WTC11 (cell line): ENCODE data around the gene SNX3. TPM values are rescaled to one million over a fixed set of nuclear protein-coding genes. Genes with fewer than 3 reads are reported as not detected.
A peak's percentile ranks its signal among the peaks of the same experiment; 100 is the strongest.

Source experiments
- ATAC-seq: fragments of 200-7000 bp; cut with Tn5 transposase; 2 replicates; pipeline ENCODE4 v1.10.0; 2021; ENCODE audit warnings: mild to moderate bottlenecking, moderate library complexity
- CTCF ChIA-PET: fragments of 300-600 bp; sonication (Branson Sonifier 250); formaldehyde crosslinking; loops from one replicate; lab custom pipeline; 2021; ENCODE audit warnings: antibody characterized with exemption; lab: Charles Lee
- POLR2A ChIA-PET: fragments of 350-600 bp; sonication (Branson Sonifier 250); formaldehyde crosslinking; loops from one replicate; lab custom pipeline; 2021; ENCODE audit warnings: antibody characterized with exemption; lab: Charles Lee
- DNase-seq: peaks from one replicate; pipeline ENCODE4 v3.0.0; 2021; ENCODE audit warnings: low spot score
- H3K27ac Mint-ChIP-seq: 2 replicates; pipeline ENCODE4 v1.8.0; 2021; ENCODE audit warnings: mixed read lengths
- H3K27me3 Mint-ChIP-seq: 2 replicates; pipeline ENCODE4 v1.8.0; 2021; ENCODE audit warnings: low read depth, mild to moderate bottlenecking, moderate library complexity, mixed read lengths
- H3K36me3 Mint-ChIP-seq: 2 replicates; pipeline ENCODE4 v1.8.0; 2021; ENCODE audit warnings: mixed read lengths
- H3K4me1 Mint-ChIP-seq: 2 replicates; pipeline ENCODE4 v1.8.0; 2022; ENCODE audit warnings: mixed read lengths
- H3K4me3 Mint-ChIP-seq: 2 replicates; pipeline ENCODE4 v1.8.0; 2021; ENCODE audit warnings: mild to moderate bottlenecking, moderate library complexity, mixed read lengths
- H3K9me3 Mint-ChIP-seq: 2 replicates; pipeline ENCODE4 v1.8.0; 2021; ENCODE audit warnings: mixed read lengths
- CTCF ChIP-seq: fragments of 200-600 bp; IDR thresholded peaks from 2 replicates; pipeline ENCODE4 v1.8.0; 2022; ENCODE audit warnings: antibody characterized with exemption
- JUN ChIP-seq: sonication (generic); formaldehyde crosslinking; IDR thresholded peaks from 2 replicates; pipeline ENCODE4 v1.8.0; 2023; ENCODE audit warnings: mild to moderate bottlenecking, missing genetic modification reagents
- MYBL2 ChIP-seq: sonication (generic); formaldehyde crosslinking; IDR thresholded peaks from 2 replicates; pipeline ENCODE4 v1.8.1; 2023; ENCODE audit warnings: mild to moderate bottlenecking, moderate library complexity, missing genetic modification reagents
- PREB ChIP-seq: sonication (generic); formaldehyde crosslinking; IDR thresholded peaks from 2 replicates; pipeline ENCODE4 v1.8.1; 2022; ENCODE audit warnings: mild to moderate bottlenecking, missing genetic modification reagents, moderate library complexity, borderline replicate concordance
- SOX15 ChIP-seq: fragments of 250-450 bp; sonication (Bioruptor Pico); IDR thresholded peaks from 2 replicates; pipeline ENCODE4 v1.9.0; 2021; ENCODE audit warnings: mild to moderate bottlenecking
- SP1 ChIP-seq: sonication (generic); formaldehyde crosslinking; conservative IDR thresholded peaks from 2 replicates; pipeline ENCODE4 v1.8.1; 2022; ENCODE audit warnings: missing genetic modification reagents
- TEAD1 ChIP-seq: sonication (generic); formaldehyde crosslinking; IDR thresholded peaks from 2 replicates; pipeline ENCODE4 v1.8.0; 2022; ENCODE audit warnings: mild to moderate bottlenecking, missing genetic modification reagents
- ZNF281 ChIP-seq: sonication (generic); formaldehyde crosslinking; IDR thresholded peaks from 2 replicates; pipeline ENCODE4 v1.8.0; 2023; ENCODE audit warnings: mild to moderate bottlenecking, missing genetic modification reagents
- ZNF416 ChIP-seq: fragments of 250-450 bp; sonication (Bioruptor Pico); IDR thresholded peaks from 2 replicates; pipeline ENCODE4 v1.9.0; 2021; ENCODE audit warnings: mild to moderate bottlenecking, inconsistent platforms
- total RNA-seq: library from RNA; stranded (reverse); gene quantifications from 3 replicates; pipeline ENCODE4 v1.2.3, GENCODE V29; 2021
- TF ChIP-seq, protein P1 (sequence below): sonication (generic); formaldehyde crosslinking; IDR thresholded peaks from 2 replicates; pipeline ENCODE4 v1.8.0; 2023; ENCODE audit warnings: missing genetic modification reagents, mild to moderate bottlenecking, borderline replicate concordance
- TF ChIP-seq, protein P2 (sequence below): sonication (generic); formaldehyde crosslinking; IDR thresholded peaks from 2 replicates; pipeline ENCODE4 v1.8.1; 2023; ENCODE audit warnings: mild to moderate bottlenecking, moderate library complexity, missing genetic modification reagents
- TF ChIP-seq, protein P3 (sequence below): sonication (generic); formaldehyde crosslinking; IDR thresholded peaks from 2 replicates; pipeline ENCODE4 v1.8.0; 2022; ENCODE audit warnings: mild to moderate bottlenecking, missing genetic modification reagents
- TF ChIP-seq, protein P4 (sequence below): sonication (generic); formaldehyde crosslinking; IDR thresholded peaks from 2 replicates; pipeline ENCODE4 v1.8.1; 2023; ENCODE audit warnings: mild to moderate bottlenecking, missing genetic modification reagents

SNX3 gene
- total RNA-seq, 1 experiment from 2014 or later = 66.1 TPM

GRCh38 chr6:108176281-108177089, 84.4 kb downstream of the SNX3 start (continued):
- TF ChIP-seq MYBL2 = 0 out of 2 replicates have a peak, but pooled peaks have one; percentile 33
- TF ChIP-seq, protein P1, sequence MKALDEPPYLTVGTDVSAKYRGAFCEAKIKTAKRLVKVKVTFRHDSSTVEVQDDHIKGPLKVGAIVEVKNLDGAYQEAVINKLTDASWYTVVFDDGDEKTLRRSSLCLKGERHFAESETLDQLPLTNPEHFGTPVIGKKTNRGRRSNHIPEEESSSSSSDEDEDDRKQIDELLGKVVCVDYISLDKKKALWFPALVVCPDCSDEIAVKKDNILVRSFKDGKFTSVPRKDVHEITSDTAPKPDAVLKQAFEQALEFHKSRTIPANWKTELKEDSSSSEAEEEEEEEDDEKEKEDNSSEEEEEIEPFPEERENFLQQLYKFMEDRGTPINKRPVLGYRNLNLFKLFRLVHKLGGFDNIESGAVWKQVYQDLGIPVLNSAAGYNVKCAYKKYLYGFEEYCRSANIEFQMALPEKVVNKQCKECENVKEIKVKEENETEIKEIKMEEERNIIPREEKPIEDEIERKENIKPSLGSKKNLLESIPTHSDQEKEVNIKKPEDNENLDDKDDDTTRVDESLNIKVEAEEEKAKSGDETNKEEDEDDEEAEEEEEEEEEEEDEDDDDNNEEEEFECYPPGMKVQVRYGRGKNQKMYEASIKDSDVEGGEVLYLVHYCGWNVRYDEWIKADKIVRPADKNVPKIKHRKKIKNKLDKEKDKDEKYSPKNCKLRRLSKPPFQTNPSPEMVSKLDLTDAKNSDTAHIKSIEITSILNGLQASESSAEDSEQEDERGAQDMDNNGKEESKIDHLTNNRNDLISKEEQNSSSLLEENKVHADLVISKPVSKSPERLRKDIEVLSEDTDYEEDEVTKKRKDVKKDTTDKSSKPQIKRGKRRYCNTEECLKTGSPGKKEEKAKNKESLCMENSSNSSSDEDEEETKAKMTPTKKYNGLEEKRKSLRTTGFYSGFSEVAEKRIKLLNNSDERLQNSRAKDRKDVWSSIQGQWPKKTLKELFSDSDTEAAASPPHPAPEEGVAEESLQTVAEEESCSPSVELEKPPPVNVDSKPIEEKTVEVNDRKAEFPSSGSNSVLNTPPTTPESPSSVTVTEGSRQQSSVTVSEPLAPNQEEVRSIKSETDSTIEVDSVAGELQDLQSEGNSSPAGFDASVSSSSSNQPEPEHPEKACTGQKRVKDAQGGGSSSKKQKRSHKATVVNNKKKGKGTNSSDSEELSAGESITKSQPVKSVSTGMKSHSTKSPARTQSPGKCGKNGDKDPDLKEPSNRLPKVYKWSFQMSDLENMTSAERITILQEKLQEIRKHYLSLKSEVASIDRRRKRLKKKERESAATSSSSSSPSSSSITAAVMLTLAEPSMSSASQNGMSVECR (CRISPR knock-in tag) = no peak
- no peak for TF ChIP-seq ZNF416 (CRISPR knock-in tag)
- TF ChIP-seq PREB (CRISPR knock-in tag) = no peak
- TF ChIP-seq, all 79 proteins: peak for 2

DNA sequence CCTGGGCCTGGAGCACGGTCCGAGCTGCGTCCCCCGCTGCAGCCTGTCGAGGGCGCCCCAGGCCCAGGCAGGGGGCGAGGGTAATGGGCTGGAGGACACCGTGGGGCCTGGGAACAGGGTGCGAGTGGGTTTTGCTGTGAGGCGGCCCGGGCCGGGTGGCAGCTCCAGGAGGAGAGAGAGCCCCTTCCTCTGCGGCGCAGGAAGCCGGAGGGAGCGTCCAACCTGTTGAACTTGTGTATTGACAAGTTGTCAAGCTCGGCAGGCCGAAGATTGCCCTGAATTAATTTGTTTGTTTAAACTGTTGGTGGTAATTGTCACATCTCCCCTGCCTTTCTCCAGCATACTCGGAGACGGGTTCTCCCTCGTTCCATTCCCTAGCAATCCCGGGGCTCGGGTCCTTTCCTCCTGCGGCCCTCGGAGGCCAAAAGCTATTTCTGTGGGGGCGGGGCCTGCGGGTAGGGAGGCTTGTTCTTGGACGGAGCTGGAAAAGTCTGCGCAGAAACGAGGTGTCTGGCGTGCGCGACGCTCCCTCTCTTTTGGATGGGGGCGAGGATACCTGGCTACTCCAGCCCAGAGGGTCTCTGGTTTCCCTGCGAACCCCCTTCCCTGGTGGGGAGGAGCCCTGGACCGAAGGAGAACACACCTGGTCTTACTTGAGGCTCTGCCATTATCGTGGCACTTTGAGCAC, 85.1 kb downstream of the SNX3 start:
- TF ChIP-seq, protein P2, sequence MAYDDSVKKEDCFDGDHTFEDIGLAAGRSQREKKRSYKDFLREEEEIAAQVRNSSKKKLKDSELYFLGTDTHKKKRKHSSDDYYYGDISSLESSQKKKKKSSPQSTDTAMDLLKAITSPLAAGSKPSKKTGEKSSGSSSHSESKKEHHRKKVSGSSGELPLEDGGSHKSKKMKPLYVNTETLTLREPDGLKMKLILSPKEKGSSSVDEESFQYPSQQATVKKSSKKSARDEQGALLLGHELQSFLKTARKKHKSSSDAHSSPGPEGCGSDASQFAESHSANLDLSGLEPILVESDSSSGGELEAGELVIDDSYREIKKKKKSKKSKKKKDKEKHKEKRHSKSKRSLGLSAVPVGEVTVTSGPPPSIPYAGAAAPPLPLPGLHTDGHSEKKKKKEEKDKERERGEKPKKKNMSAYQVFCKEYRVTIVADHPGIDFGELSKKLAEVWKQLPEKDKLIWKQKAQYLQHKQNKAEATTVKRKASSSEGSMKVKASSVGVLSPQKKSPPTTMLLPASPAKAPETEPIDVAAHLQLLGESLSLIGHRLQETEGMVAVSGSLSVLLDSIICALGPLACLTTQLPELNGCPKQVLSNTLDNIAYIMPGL = peak; percentile 56; the same call in 1 of the 2 replicates
- TF ChIP-seq JUN (CRISPR knock-in tag) = no peak
- TF ChIP-seq CTCF = peak; percentile 25; the same call in 1 of the 2 replicates
- TF ChIP-seq, protein P3, sequence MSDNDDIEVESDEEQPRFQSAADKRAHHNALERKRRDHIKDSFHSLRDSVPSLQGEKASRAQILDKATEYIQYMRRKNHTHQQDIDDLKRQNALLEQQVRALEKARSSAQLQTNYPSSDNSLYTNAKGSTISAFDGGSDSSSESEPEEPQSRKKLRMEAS (CRISPR knock-in tag) = peak; percentile 43; the same call in 1 of the 2 replicates
- TF ChIP-seq TEAD1 (CRISPR knock-in tag) = 0 out of 2 replicates have a peak, but pooled peaks have one; percentile 30
- TF ChIP-seq SOX15 (CRISPR knock-in tag) = no peak
- TF ChIP-seq SP1 (CRISPR knock-in tag) = 0 out of 2 replicates have a peak, but pooled peaks have one; percentile 31
- peak; percentile 51; the same call in 1 of the 2 replicates for TF ChIP-seq MYBL2
- TF ChIP-seq, protein P4, sequence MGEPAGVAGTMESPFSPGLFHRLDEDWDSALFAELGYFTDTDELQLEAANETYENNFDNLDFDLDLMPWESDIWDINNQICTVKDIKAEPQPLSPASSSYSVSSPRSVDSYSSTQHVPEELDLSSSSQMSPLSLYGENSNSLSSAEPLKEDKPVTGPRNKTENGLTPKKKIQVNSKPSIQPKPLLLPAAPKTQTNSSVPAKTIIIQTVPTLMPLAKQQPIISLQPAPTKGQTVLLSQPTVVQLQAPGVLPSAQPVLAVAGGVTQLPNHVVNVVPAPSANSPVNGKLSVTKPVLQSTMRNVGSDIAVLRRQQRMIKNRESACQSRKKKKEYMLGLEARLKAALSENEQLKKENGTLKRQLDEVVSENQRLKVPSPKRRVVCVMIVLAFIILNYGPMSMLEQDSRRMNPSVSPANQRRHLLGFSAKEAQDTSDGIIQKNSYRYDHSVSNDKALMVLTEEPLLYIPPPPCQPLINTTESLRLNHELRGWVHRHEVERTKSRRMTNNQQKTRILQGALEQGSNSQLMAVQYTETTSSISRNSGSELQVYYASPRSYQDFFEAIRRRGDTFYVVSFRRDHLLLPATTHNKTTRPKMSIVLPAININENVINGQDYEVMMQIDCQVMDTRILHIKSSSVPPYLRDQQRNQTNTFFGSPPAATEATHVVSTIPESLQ (CRISPR knock-in tag) = no peak
- TF ChIP-seq ZNF281 (CRISPR knock-in tag) = no peak
- TF ChIP-seq, all 79 proteins: peak for 6
- ChIA-PET CTCF (interaction anchor here (0.5 to 3.2 kb wide), 40 partner anchors 7 to 1280 kb away, joined by 3 to 53 read pairs (median 5); partner anchors contain the start of genes MICAL1, NR2E1 and SNX3), POLR2A (interaction anchor here (1.0 to 1.8 kb wide), 4 partner anchors 11 to 119 kb away, joined by 3 to 5 read pairs (median 4); partner anchors contain the start of genes AFG1L, NR2E1 and SNX3)
- DNase-seq (peak; percentile 56), ATAC-seq (peak; percentile 52)
- H3K4me3 Mint-ChIP-seq = peak overlapping the region; percentile 72
- peaks cover 67% of the 10 kb centered on the region for H3K4me1 Mint-ChIP-seq
- H3K27ac Mint-ChIP-seq = no peak overlapping the region
- 0 out of 2 replicates have a peak, but pooled peaks cover 3% of the 10 kb centered on the region for H3K36me3 Mint-ChIP-seq
- no peaks in the 10 kb centered on the region for H3K9me3 Mint-ChIP-seq
- peaks cover 97% of the 10 kb centered on the region for H3K27me3 Mint-ChIP-seq
